Hematopoietic multipotent progenitor cell treated with erythropoietin and hydrocortisone succinate and interleukin-3 and kit ligand, for 15 days (in vitro differentiated cells): ENCODE measurements around the gene CCDC80.

ENCODE experiments used
- DNase-seq: peaks from one replicate; pipeline ENCODE4 v3.0.0-alpha.2; 2015; ENCODE audit warnings: low spot score

CCDC80 gene

GRCh38 chr3:112632596-112632995, 8.3 kb downstream of the CCDC80 start:
- DNase-seq: no peak

DNA sequence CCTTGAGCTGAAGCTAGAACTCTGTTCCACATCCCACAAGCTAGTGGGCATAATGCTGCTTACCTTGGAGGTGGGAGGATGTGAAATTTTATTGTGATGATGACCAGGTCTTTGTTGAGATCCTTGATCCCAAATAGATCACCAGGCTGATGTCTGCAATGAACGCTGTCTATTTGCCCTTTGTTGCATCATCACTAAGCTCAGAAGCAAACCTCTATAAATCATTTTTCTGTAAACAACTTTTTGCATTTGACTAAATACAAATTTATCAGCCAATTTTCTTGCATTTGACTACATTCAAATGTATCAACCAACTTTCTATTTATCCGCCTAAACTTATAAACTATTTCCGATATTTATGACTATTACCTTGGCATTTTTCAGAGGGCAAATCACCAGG, 9.7 kb downstream of the CCDC80 start:
- no peak for DNase-seq

DNA sequence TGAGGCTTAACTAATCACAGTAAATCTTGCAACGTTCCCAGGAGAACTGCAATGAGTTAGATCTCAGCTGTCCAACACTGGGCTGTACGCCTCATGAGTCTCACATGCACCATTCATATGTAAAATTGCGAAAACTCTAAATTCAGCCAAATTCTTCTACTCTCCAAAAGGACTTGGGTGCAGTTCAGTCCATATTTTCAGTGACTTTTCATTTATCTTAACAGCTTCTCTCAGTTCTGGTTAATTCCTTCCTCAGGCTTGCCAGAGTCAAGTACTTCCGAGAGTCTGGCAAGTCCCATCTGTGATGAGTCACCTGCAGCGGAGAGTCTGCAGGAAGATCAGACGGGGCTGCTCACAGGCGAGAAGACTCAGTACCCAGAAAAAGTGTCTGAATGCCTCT, 11.5 kb downstream of the CCDC80 start:
- DNase-seq: no peak

- no peak for DNase-seq
Observed at GRCh38 chr3:112627919-112628466, 12.9 kb downstream of the CCDC80 start.

- no peak for DNase-seq
Observed at GRCh38 chr3:112627419-112627818, 13.5 kb downstream of the CCDC80 start.

GRCh38 chr3:112623717-112624116, 17.2 kb downstream of the CCDC80 start:
- DNase-seq: no peak

- DNase-seq: no peak
Observed at GRCh38 chr3:112623213-112623612, 17.7 kb downstream of the CCDC80 start.

DNA sequence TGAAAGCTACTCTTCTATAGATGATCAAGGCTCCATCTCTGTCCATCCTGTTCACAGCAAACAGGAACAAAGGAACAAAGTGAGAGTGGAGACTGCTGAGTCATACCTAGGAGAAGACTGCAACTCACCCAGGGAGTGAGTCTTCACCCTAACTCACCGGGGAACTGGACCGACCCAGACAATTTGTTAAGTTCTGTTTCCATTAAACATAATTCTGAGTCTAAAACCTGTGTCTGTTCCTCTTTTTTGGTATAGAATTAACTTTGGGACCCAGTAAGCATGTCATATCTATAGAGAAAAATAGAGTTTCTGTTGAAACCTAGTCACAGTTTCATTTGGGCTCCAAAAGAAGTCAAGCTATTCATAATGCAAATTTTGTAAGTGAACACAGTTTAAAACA, 21.6 kb downstream of the CCDC80 start:
- no peak for DNase-seq

- no peak for DNase-seq
Observed at GRCh38 chr3:112617285-112617684, 23.7 kb downstream of the CCDC80 start.

DNA sequence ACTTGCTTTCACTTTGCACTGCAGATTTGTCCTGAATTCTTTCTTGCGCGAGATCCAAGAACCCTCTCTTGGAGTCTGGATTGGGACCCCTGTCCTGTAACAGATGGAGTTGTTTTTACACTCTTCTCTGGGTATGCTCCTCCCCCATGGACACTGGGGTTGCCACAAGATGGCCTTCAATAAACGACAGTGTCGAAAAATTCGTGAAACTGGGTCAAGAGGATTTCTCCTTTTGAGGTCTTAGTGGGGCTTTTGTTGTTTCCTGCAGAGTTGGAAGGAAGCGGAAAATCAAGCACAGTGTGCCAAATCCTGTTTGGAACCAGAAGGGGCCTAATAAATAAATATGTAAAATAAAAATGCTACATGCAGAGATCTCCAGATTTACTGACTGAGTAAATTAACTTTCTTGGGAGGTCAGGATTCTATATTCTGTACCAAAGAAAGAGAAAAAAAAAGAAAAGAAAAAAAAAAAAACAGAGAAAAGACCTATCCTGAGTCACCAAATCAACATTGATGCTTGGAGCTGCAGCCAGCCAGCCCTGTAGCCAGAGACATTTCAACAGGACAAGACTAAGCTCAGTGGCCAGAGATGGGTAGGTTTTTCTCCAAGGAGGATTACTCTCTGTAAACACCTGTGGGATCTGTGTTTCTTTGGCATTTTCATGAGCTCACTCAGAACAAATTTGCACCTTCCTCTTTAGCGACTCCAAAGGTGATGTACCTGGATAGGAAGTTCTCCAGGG, 24.8 kb downstream of the CCDC80 start:
- DNase-seq: no peak

- DNase-seq: no peak
Observed at GRCh38 chr3:112611752-112612515, 29.0 kb downstream of the CCDC80 start.

DNA sequence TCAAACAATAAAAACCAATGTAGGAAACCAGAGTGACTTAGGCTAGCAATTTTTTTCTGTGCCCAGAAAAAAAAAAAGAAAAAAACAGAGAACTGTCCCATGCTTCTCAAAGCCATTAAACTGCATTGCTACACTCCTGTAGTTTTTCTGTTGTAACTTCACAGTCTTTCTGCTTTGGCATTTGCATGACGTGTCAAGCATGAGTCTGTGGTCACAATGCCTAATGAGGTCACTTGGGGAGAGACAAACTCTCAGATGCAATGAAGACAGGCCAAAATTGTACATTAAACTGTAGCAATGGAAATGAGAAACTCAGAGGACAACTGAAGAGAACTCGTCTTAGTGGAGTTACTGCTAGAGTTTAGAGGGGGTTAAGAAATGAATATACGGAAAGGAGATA, 30.8 kb downstream of the CCDC80 start:
- DNase-seq: no peak

- DNase-seq: no peak
Observed at GRCh38 chr3:112607863-112608262, 33.1 kb downstream of the CCDC80 start.

- no peak for DNase-seq
Observed at GRCh38 chr3:112606098-112606497, 34.8 kb downstream of the CCDC80 start.

GRCh38 chr3:112605285-112605684, 35.7 kb downstream of the CCDC80 start:
- no peak for DNase-seq

DNA sequence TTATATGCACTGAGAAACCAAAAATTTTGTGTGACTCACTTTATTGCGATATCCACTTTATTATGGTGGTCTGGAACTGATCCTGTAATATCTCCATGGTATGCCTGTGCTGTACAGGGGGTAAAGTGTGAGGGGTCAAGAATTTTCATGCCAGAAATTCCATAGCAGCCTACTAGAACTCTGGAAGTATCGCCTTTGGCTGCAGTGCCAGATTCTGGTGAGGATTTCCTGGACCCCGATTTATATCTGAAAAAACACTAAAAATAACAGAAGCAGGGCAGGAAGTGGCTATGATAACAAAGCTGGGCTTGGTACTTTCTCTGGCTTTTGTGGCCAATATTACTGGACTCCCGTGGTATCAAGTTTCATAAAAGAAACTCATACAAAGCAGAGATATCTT, 36.4 kb downstream of the CCDC80 start:
- no peak for DNase-seq

GRCh38 chr3:112602217-112602838, 38.6 kb downstream of the CCDC80 start:
- DNase-seq: no peak

- DNase-seq: no peak
Observed at GRCh38 chr3:112598731-112599130, 42.2 kb downstream of the CCDC80 start.

- no peak for DNase-seq
Observed at GRCh38 chr3:112597945-112598344, 43.0 kb downstream of the CCDC80 start.

DNA sequence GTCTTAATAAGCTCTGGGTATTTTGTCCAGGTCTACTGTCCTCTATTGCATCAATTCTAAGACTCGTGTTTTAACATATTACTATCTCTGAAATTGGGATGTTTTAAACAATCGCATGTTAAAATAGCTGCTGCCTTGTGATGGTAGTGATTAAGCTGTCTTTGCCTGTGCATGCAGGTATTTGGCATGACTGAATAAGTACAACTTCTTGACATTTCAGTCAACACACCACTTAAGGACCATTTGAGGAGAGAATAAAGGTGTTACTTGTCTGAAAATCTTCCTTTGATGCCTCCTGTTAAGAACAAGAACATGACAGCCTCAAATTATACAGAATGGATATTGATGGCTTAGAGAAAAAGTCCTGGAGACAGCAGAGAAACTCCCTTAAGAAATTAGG, 46.1 kb downstream of the CCDC80 start:
- DNase-seq: no peak

DNA sequence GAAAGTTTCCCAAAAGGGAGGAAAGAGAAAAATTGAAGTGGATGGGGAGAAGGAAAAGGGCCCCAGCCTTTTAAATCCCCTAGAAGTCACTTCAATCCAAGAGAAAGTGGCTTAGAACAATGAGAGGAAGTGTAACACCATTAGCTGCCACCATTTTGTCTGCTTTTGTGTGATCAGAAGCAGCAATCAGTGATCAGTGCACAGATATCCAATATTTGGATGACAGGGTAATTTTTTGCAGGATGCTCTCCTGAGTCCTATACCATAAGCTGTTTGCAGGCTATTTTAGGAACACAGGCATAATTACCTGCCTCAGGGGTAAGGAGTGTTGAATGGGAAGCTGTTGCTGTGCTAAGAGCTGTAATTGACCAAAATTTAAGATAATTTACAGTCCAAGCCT, 47.7 kb downstream of the CCDC80 start:
- no peak for DNase-seq

DNA sequence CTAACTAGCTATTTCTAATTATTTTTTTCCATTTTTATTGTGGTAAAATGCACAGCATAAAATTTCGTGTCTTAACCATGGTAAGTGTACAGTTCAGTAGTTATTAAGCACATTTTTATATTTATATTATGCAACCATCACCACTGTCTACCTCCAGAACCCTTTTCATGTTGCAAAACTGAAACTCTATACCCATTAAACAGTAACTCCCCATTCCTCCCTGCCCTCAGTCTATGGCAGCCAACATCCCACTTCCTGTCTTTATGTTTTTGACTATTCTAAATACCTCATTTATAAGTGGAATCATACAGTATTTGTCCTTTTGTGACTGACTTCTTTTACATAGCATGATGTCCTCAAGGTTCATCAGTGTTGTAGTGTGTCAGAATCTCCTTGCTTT, 53.6 kb downstream of the CCDC80 start:
- DNase-seq: no peak

GRCh38 chr3:112585782-112586181, 55.2 kb downstream of the CCDC80 start:
- DNase-seq: no peak
